Fibroblast of mammary gland (primary cell): Measurements from ENCODE around the gene AUH.

Source experiments
- DNase-seq: peaks from one replicate; pipeline ENCODE4 v3.0.0-alpha.2; 2010; ENCODE audit warnings: low read depth
- H3K4me3 ChIP-seq: 2 replicates; pipeline ENCODE4 v1.5.1; 2011; ENCODE audit warnings: low read depth, mild to moderate bottlenecking, low read length, moderate library complexity; ENCODE audit not compliant: control insufficient read depth
- CTCF ChIP-seq: conservative IDR thresholded peaks from 2 replicates; pipeline ENCODE4 v1.5.1; 2011; ENCODE audit warnings: low read depth, low read length, inconsistent platforms; ENCODE audit not compliant: control insufficient read depth, insufficient read depth

AUH gene

GRCh38 chr9:91303741-91304415 is 57.8 kb downstream of the AUH start:
- DNase-seq: no peak
- no peak overlapping the region for H3K4me3 ChIP-seq
- TF ChIP-seq CTCF: no peak

- TF ChIP-seq CTCF: no peak
- peak; percentile 90 for DNase-seq
- no peak overlapping the region for H3K4me3 ChIP-seq
Measured at GRCh38 chr9:91302831-91303230, 58.9 kb downstream of the AUH start.

- TF ChIP-seq CTCF: no peak
- DNase-seq: peak; percentile 53
- H3K4me3 ChIP-seq: no peak overlapping the region
Measured at GRCh38 chr9:91301161-91301560, 60.6 kb downstream of the AUH start.

- DNase-seq: peak; percentile 63
- no peak for TF ChIP-seq CTCF
- H3K4me3 ChIP-seq: no peak overlapping the region
Measured at GRCh38 chr9:91298311-91298710, 63.4 kb downstream of the AUH start.

- no peak overlapping the region for H3K4me3 ChIP-seq
- no peak for DNase-seq
- TF ChIP-seq CTCF: no peak
Measured at GRCh38 chr9:91297306-91297705, 64.4 kb downstream of the AUH start.

GRCh38 chr9:91296354-91296753 is 65.4 kb downstream of the AUH start:
- H3K4me3 ChIP-seq: no peak overlapping the region
- TF ChIP-seq CTCF: no peak
- DNase-seq: no peak

- DNase-seq: no peak
- no peak overlapping the region for H3K4me3 ChIP-seq
- no peak for TF ChIP-seq CTCF
Measured at GRCh38 chr9:91295357-91295756, 66.4 kb downstream of the AUH start.
